ENCODE data around the gene CPTP.

GRCh38 chr1:1356796-1357401, 32.3 kb downstream of the CPTP start:
- no peak for TF ChIP-seq CTCF (IDR thresholded peaks at IDR 0.05)
- TF ChIP-seq EP300 (IDR thresholded peaks at IDR 0.05): no peak

Measured in tibial nerve (tissue), 4 donors.